Common myeloid progenitor, CD34-positive (primary cell): ENCODE results near the gene AAGAB.

ENCODE experiments used
- CTCF ChIA-PET: fragments of 350-600 bp; sonication (Branson Sonifier 250); formaldehyde crosslinking; loops from one replicate; lab custom pipeline; 2021; ENCODE audit warnings: antibody characterized with exemption; lab: Charles Lee
- POLR2A ChIA-PET: fragments of 350-600 bp; sonication (Branson Sonifier 250); formaldehyde crosslinking; loops from one replicate; lab custom pipeline; 2021; ENCODE audit warnings: antibody characterized with exemption; lab: Charles Lee
- DNase-seq, 3 donors: peaks; one replicate each; pipeline versions ENCODE4 v3.0.0 to v3.0.0-alpha.2; 2013
- H3K27ac ChIP-seq, 2 experiments: 1 replicate in 1 of 2; 2 replicates in 1 of 2; pipeline ENCODE4 v1.7.0; 2013; ENCODE audit warnings: inconsistent platforms in 2 of 2, low read length in 2 of 2, mild to moderate bottlenecking in 2 of 2, low read depth in 1 of 2, moderate library complexity in 1 of 2; ENCODE audit not compliant: severe bottlenecking in 2 of 2, insufficient read depth in 1 of 2, poor library complexity in 1 of 2
- H3K27me3 ChIP-seq, 5 experiments: replicated peaks in 2 of 5; 1 replicate in 3 of 5; 2 replicates in 2 of 5; pipeline versions ENCODE4 v1.6.1 to v1.7.0; 2013; ENCODE audit warnings: low read length in 4 of 5, mild to moderate bottlenecking in 2 of 5, moderate library complexity in 2 of 5, inconsistent platforms in 1 of 5; ENCODE audit not compliant: insufficient read depth in 5 of 5, control insufficient read depth in 4 of 5
- H3K36me3 ChIP-seq, 4 experiments: 1 replicate in 2 of 4; 2 replicates in 2 of 4; pipeline versions ENCODE4 v1.6.1 to v1.7.0; 2013; ENCODE audit warnings: low read length in 3 of 4, control low read depth in 1 of 4, mild to moderate bottlenecking in 1 of 4; ENCODE audit not compliant: control insufficient read depth in 4 of 4, insufficient read depth in 4 of 4
- H3K4me1 ChIP-seq, 4 experiments: 1 replicate in 3 of 4; 2 replicates in 1 of 4; pipeline versions ENCODE4 v1.6.1 to v1.7.1; 2013; ENCODE audit warnings: low read length in 3 of 4, mild to moderate bottlenecking in 3 of 4, control low read depth in 1 of 4, inconsistent platforms in 1 of 4, moderate library complexity in 1 of 4; ENCODE audit not compliant: control insufficient read depth in 4 of 4, insufficient read depth in 4 of 4; ENCODE audit errors: control extremely low read depth in 1 of 4
- H3K4me3 ChIP-seq, 7 experiments: 1 replicate in 4 of 7; 2 replicates in 3 of 7; pipeline versions ENCODE4 v1.5.1 to v1.7.0; 2013; ENCODE audit warnings: mild to moderate bottlenecking in 7 of 7, low read length in 6 of 7, moderate library complexity in 6 of 7, inconsistent platforms in 2 of 7, low read depth in 2 of 7, control low read depth in 1 of 7; ENCODE audit not compliant: insufficient read depth in 4 of 7, control insufficient read depth in 1 of 7; ENCODE audit errors: extremely low read depth in 1 of 7
- H3K9me3 ChIP-seq, 5 experiments: 1 replicate in 4 of 5; 2 replicates in 1 of 5; pipeline versions ENCODE4 v1.6.1 to v1.7.1; 2013; ENCODE audit warnings: low read length in 4 of 5, mild to moderate bottlenecking in 2 of 5, inconsistent platforms in 1 of 5, low read depth in 1 of 5, moderate library complexity in 1 of 5; ENCODE audit not compliant: control insufficient read depth in 4 of 5, insufficient read depth in 2 of 5; ENCODE audit errors: control extremely low read depth in 1 of 5
- WGBS: methylation state at CpG from one replicate; pipeline ENCODE4 v1.1.5; 2013; ENCODE audit not compliant: insufficient coverage; 5-methylcytosine and 5-hydroxymethylcytosine counted together

Gene AAGAB

DNA sequence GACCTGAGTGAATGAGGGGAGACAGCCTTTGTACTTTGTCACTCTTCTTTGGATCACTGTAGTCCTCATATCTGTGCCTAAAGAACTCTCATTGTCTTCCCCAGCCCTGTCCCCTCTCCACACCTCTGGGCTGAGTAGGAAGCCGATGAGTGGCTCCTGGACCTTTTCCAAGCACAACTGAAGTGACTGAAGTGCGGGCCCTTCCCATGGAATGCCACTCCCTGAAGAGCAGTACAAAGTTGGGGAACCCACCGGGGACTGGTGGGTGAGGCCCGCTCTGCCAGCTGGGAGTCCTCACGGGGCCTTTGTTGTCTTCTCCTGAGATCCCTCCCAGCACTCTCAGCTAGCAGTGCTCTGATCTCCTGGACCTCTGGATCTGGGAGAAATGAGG is 90.1 kb downstream of the AAGAB start:
- H3K4me1 ChIP-seq: peaks cover 0 to 6% (median 4%) of the 10 kb centered on the region in 4 experiments
- 96% methylated on average over 5 of the region's 5 CpGs for WGBS
- no peaks in the 10 kb centered on the region for H3K27me3 ChIP-seq
- peaks cover 3 to 49% (median 24%) of the 10 kb centered on the region in 4 experiments for H3K36me3 ChIP-seq
- H3K9me3 ChIP-seq: no peaks in the 10 kb centered on the region
- DNase-seq: no peak
- CTCF ChIA-PET: no interaction called here
- POLR2A ChIA-PET: no interaction called here
- no peak overlapping the region for H3K4me3 ChIP-seq
- no peak overlapping the region for H3K27ac ChIP-seq

DNA sequence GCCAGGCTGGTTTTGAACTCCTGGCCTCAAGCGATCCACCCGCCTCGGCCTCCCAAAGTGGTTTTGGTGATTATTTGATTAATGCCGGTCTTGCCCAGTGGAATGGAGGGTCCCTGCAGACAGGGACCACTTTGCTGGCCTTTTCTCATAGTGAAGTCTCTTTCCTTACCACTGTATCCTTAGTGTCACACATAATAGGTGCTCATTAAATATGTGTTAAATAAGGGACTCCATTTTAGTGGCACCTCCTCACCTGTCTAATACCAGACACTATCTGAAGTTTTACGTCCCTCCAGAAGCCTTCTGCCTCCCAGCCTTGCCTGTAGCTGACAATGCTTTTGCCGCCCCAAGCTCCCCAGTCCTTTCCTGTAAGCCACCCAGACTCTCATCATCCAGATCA is 91.3 kb downstream of the AAGAB start:
- no peak overlapping the region for H3K4me3 ChIP-seq
- POLR2A ChIA-PET: no interaction called here
- DNase-seq: no peak
- no peak overlapping the region for H3K27ac ChIP-seq
- H3K27me3 ChIP-seq: no peaks in the 10 kb centered on the region
- CTCF ChIA-PET: no interaction called here
- H3K36me3 ChIP-seq: peaks cover 3 to 38% (median 21%) of the 10 kb centered on the region in 4 experiments
- H3K4me1 ChIP-seq: peaks cover 0 to 12% (median 9%) of the 10 kb centered on the region in 4 experiments
- H3K9me3 ChIP-seq: no peaks in the 10 kb centered on the region
- WGBS: 80% methylated on average over 2 of the region's 6 CpGs

DNA sequence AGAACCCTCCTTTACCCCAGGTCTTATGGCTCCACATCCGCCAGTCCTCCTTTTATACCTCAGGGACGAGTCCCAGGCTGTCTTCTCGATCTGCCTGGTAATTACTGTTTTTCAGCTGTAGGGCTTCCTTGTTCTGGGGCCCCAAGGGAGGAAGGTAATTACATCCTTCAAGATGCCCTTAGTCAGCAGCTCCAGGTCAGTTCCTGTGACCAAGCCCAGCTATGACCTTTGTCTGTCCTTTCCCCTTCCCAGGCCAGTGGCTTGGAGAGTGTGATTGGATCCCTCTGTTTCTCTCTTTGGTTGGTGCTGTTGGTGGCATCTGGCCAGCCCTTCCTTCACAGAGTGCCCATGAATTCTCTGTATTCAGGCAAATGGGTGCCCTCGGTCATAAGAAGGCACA is 92.6 kb downstream of the AAGAB start:
- Histone ChIP-seq H3K36me3 (peaks cover 3 to 25% (median 13%) of the 10 kb centered on the region in 4 experiments), H3K4me1 (peaks cover 0 to 22% (median 19%) of the 10 kb centered on the region in 4 experiments), H3K27ac (no peak overlapping the region), H3K4me3 (no peak overlapping the region), H3K27me3 (no peaks in the 10 kb centered on the region), H3K9me3 (no peaks in the 10 kb centered on the region)
- ChIA-PET POLR2A (interaction anchor here (0.6 kb wide), 1 partner anchor 90 kb away, joined by 3 read pairs; no protein-coding TSS in a partner anchor), CTCF (interaction anchor here (0.7 to 1.3 kb wide), 6 partner anchors 14 to 254 kb away, joined by 3 to 4 read pairs (median 3); no protein-coding TSS in a partner anchor)
- no peak for DNase-seq
- 93% methylated on average over 4 of the region's 4 CpGs for WGBS

DNA sequence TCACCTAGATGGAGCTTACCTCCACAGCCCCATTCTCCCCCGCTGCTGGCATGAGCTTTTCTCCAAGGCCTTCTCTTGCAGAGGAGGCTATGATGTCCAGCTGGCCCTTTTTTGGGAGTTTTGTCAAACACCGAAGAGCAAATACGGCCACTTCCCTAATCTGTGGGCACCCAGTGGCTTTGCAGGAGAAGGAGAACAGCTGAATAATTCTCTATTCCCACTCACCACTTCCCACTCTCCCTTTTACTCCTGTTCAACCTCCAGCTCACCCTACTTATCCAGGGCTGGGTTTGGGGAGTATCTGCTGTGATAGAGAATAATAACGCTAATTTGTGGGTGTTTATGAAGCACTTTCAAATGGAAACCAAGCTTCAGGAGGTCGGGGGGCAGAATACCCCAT is 93.0 kb downstream of the AAGAB start:
- Histone ChIP-seq H3K27me3 (no peaks in the 10 kb centered on the region), H3K4me1 (peaks cover 0 to 22% (median 19%) of the 10 kb centered on the region in 4 experiments), H3K27ac (no peak overlapping the region), H3K9me3 (no peaks in the 10 kb centered on the region), H3K36me3 (peaks cover 0 to 21% (median 8%) of the 10 kb centered on the region in 4 experiments), H3K4me3 (no peak overlapping the region)
- WGBS: 80% methylated on average over 4 of the region's 5 CpGs
- CTCF ChIA-PET: interaction anchor here (0.7 to 1.3 kb wide), 4 partner anchors 20 to 91 kb away, joined by 3 to 4 read pairs (median 4); no protein-coding TSS in a partner anchor
- POLR2A ChIA-PET: interaction anchor here (0.6 kb wide), 1 partner anchor 89 kb away, joined by 3 read pairs; no protein-coding TSS in a partner anchor
- DNase-seq: no peak

DNA sequence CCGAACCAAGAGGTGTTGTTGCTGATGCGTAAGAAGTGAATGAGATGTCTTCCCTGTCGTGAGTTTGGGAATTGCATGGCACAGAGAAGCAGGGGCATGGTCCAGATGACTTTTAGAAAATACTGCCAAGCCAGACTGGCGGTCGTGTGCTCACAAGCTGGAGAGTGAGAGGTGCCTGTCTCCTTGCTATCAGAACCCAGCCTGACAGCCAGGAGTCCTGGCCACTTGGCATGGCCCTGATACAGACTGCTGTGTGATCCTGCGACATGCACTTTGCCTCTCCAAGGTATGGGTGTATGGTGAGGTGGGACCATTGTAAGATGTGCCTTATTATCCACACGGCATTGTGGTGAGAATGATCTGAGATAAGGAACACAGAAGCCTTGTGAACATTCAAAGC is 96.1 kb downstream of the AAGAB start:
- WGBS: 97% methylated on average over 7 of the region's 7 CpGs

DNA sequence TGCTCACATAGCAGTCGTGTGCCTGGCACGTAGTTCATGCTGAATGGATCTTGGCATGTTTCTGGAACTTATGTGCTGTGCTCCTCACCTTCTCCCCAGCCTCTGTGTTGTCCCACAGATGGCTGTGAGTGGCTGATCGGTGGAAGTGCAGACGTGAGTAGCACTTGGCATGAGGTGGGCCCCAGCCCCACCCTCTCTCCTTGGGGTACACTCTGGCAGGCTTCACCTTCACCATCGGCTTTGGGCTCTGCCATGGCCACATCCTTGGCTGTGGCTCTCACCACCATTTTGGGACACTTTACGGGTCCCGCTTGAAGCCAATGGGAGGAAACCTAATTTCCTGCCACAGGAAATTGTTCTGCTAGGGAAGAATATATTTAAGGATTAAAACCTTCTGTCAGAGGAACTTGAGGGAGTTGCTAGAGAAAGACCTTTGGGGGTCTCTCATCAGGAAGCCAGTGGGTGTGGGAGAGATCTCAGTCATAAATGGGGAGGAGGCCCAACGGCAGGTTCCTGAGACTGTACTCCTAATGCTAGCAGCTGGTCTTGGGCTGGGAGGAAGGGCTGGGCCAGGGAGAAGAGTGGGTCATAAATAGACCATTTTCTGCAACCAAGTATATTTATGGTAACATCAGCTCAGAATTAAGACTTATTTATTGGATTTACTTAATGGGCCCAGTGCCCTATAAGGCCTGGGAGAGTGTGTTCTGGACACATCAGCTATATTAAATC is 96.8 kb downstream of the AAGAB start:
- POLR2A ChIA-PET: no interaction called here
- DNase-seq: no peak

More for the DNA sequence above, 96.1 kb downstream of the AAGAB start:
- H3K27ac ChIP-seq: no peak overlapping the region
- peaks cover 0 to 7% (median 3%) of the 10 kb centered on the region in 4 experiments for H3K36me3 ChIP-seq
- ChIA-PET POLR2A (no interaction called here), CTCF (no interaction called here)
- DNase-seq: no peak
- peaks cover 0 to 22% (median 19%) of the 10 kb centered on the region in 4 experiments for H3K4me1 ChIP-seq
- H3K9me3 ChIP-seq: no peaks in the 10 kb centered on the region
- no peak overlapping the region for H3K4me3 ChIP-seq
- no peaks in the 10 kb centered on the region for H3K27me3 ChIP-seq

DNA sequence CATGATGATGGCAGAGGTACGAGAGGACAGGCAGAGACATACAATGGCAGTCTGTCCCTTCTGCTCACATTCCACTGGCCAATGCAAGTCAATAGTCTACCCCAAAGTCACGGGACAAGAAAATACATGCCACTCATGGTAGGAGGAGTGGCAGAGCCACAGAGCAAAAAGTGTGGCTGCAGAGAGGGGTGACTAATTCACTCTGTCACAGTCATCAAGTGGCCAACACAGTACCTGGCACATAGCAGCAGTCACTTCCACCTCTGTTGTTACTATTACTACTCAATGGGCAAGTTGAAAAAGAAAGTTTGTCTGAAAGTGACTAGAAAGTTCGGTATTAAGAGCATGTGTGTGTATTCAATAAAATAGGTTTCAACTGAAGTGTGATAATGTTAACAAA is 97.6 kb downstream of the AAGAB start:
- H3K27ac ChIP-seq: no peak overlapping the region
- DNase-seq: no peak

More for the DNA sequence above, 96.8 kb downstream of the AAGAB start:
- H3K36me3 ChIP-seq: peaks cover 0 to 7% (median 3%) of the 10 kb centered on the region in 4 experiments
- WGBS: 36% methylated on average over 7 of the region's 8 CpGs
- no peaks in the 10 kb centered on the region for H3K9me3 ChIP-seq
- H3K27ac ChIP-seq: no peak overlapping the region
- H3K4me3 ChIP-seq: peak overlapping the region in 1 of 7 experiments; percentile 34
- H3K4me1 ChIP-seq: peaks cover 0 to 22% (median 19%) of the 10 kb centered on the region in 4 experiments
- CTCF ChIA-PET: no interaction called here
- H3K27me3 ChIP-seq: no peaks in the 10 kb centered on the region

More for the DNA sequence above, 97.6 kb downstream of the AAGAB start:
- Histone ChIP-seq H3K36me3 (peaks cover 0 to 7% (median 3%) of the 10 kb centered on the region in 4 experiments), H3K4me3 (no peak overlapping the region), H3K27me3 (no peaks in the 10 kb centered on the region), H3K9me3 (no peaks in the 10 kb centered on the region), H3K4me1 (peaks cover 0 to 22% (median 19%) of the 10 kb centered on the region in 4 experiments)
- WGBS: 83% methylated on average over 1 of the region's 3 CpGs
- ChIA-PET POLR2A (interaction anchor here (0.6 kb wide), 1 partner anchor 149 kb away, joined by 3 read pairs; no protein-coding TSS in a partner anchor), CTCF (interaction anchor here (1.5 kb wide), 1 partner anchor 14 kb away, joined by 5 read pairs; no protein-coding TSS in a partner anchor)
